ENCODE data around the gene PPP1R1C. TPM values are rescaled to one million over a fixed set of nuclear protein-coding genes. Genes with fewer than 3 reads are reported as not detected.
A peak's percentile ranks its signal among the peaks of the same experiment; 100 is the strongest.

The PPP1R1C gene
- total and polyA plus RNA-seq, 2 donors from 2014 or later = 2.5 TPM

- no peak for TF ChIP-seq CTCF (IDR thresholded peaks at IDR 0.05; ENCODE audit: borderline replicate concordance, extremely low read depth, insufficient read depth)
- no peak for FAIRE-seq
- Histone ChIP-seq H3K9me3 (ENCODE audit: control insufficient read depth in 2 of 3, insufficient read depth in 1 of 3, low read length in 3 of 3) (no peaks in the 10 kb centered on the region), H3K27ac (ENCODE audit: low read depth in 2 of 2, low read length in 2 of 2) (no peak overlapping the region), H3K36me3 (ENCODE audit: control insufficient read depth in 2 of 3, insufficient read depth in 3 of 3, low read length in 3 of 3) (no peaks in the 10 kb centered on the region), H3K27me3 (ENCODE audit: control insufficient read depth, insufficient read depth, low read length) (no peaks in the 10 kb centered on the region), H3K4me3 (ENCODE audit: low read length in 3 of 3) (no peak overlapping the region), H3K4me1 (ENCODE audit: control insufficient read depth in 2 of 3, insufficient read depth in 2 of 3, low read depth in 1 of 3, low read length in 3 of 3) (no peaks in the 10 kb centered on the region), H3K9ac (ENCODE audit: low read length in 3 of 3) (no peak overlapping the region)
- intact Hi-C loops (cut with DNase I) = no loop called here
- peak in 3 of 5 donors; percentile 7 to 62 (median 29) for DNase-seq
These were observed 78.5 kb downstream of the PPP1R1C start for GRCh38 chr2:182064019-182064778.

- TF ChIP-seq CTCF (IDR thresholded peaks at IDR 0.05; ENCODE audit: borderline replicate concordance, extremely low read depth, insufficient read depth) = no peak
- no peak for FAIRE-seq
- intact Hi-C loops (cut with DNase I) = no loop called here
These were observed 80.9 kb downstream of the PPP1R1C start for GRCh38 chr2:182066400-182067087.

GRCh38 chr2:182067393-182067792, 81.7 kb downstream of the PPP1R1C start:
- FAIRE-seq = no peak
- H3K27ac ChIP-seq (ENCODE audit: low read depth in 2 of 2, low read length in 2 of 2) = no peak overlapping the region

More at GRCh38 chr2:182066400-182067087, 80.9 kb downstream of the PPP1R1C start:
- Histone ChIP-seq H3K9ac (ENCODE audit: low read length in 3 of 3) (no peak overlapping the region), H3K4me1 (ENCODE audit: control insufficient read depth in 2 of 3, insufficient read depth in 2 of 3, low read depth in 1 of 3, low read length in 3 of 3) (no peaks in the 10 kb centered on the region), H3K36me3 (ENCODE audit: control insufficient read depth in 2 of 3, insufficient read depth in 3 of 3, low read length in 3 of 3) (no peaks in the 10 kb centered on the region), H3K9me3 (ENCODE audit: control insufficient read depth in 2 of 3, insufficient read depth in 1 of 3, low read length in 3 of 3) (no peaks in the 10 kb centered on the region), H3K4me3 (ENCODE audit: low read length in 3 of 3) (no peak overlapping the region), H3K27ac (ENCODE audit: low read depth in 2 of 2, low read length in 2 of 2) (no peak overlapping the region), H3K27me3 (ENCODE audit: control insufficient read depth, insufficient read depth, low read length) (no peaks in the 10 kb centered on the region)
- no peak for DNase-seq

More at GRCh38 chr2:182067393-182067792, 81.7 kb downstream of the PPP1R1C start:
- Histone ChIP-seq H3K4me1 (ENCODE audit: control insufficient read depth in 2 of 3, insufficient read depth in 2 of 3, low read depth in 1 of 3, low read length in 3 of 3) (no peaks in the 10 kb centered on the region), H3K27me3 (ENCODE audit: control insufficient read depth, insufficient read depth, low read length) (no peaks in the 10 kb centered on the region), H3K4me3 (ENCODE audit: low read length in 3 of 3) (no peak overlapping the region), H3K36me3 (ENCODE audit: control insufficient read depth in 2 of 3, insufficient read depth in 3 of 3, low read length in 3 of 3) (no peaks in the 10 kb centered on the region), H3K9ac (ENCODE audit: low read length in 3 of 3) (no peak overlapping the region), H3K9me3 (ENCODE audit: control insufficient read depth in 2 of 3, insufficient read depth in 1 of 3, low read length in 3 of 3) (no peaks in the 10 kb centered on the region)
- DNase-seq = no peak
- intact Hi-C loops (cut with DNase I) = no loop called here
- TF ChIP-seq CTCF (IDR thresholded peaks at IDR 0.05; ENCODE audit: borderline replicate concordance, extremely low read depth, insufficient read depth) = no peak

All from kidney (tissue), 14 donors.